H9 (cell line): ENCODE data around the gene PYGB. TPM values are rescaled to one million over a fixed set of nuclear protein-coding genes. Genes with fewer than 3 reads are reported as not detected.

ENCODE experiments used
- DNase-seq: peaks from one replicate; pipeline ENCODE4 v3.0.0-alpha.2; 2017
- H2AFZ ChIP-seq: one replicate; pipeline ENCODE4 v1.6.1; 2013; ENCODE audit warnings: mild to moderate bottlenecking, low read length, control low read depth, moderate library complexity
- H2AK5ac ChIP-seq: 2 replicates; pipeline ENCODE4 v1.6.1; 2013; ENCODE audit warnings: low read length, control low read depth, mixed read lengths; ENCODE audit not compliant: insufficient read length
- H2BK120ac ChIP-seq: one replicate; pipeline ENCODE4 v1.6.1; 2013; ENCODE audit warnings: low read depth, mild to moderate bottlenecking, low read length, control low read depth, inconsistent platforms; ENCODE audit not compliant: poor library complexity, severe bottlenecking
- H2BK12ac ChIP-seq: 2 replicates; pipeline ENCODE4 v1.6.1; 2013; ENCODE audit warnings: low read length, control low read depth, mixed read lengths, low read depth; ENCODE audit not compliant: insufficient read length
- H2BK15ac ChIP-seq: 2 replicates; pipeline ENCODE4 v1.6.1; 2013; ENCODE audit warnings: low read depth, low read length, control low read depth
- H2BK20ac ChIP-seq: one replicate; pipeline ENCODE4 v1.6.1; 2013; ENCODE audit warnings: low read depth, mild to moderate bottlenecking, low read length, control low read depth, inconsistent platforms; ENCODE audit not compliant: poor library complexity, severe bottlenecking
- H2BK5ac ChIP-seq: 2 replicates; pipeline ENCODE4 v1.6.1; 2013; ENCODE audit warnings: low read length, control low read depth, mixed read lengths; ENCODE audit not compliant: insufficient read length
- H3K14ac ChIP-seq: 2 replicates; pipeline ENCODE4 v1.6.1; 2013; ENCODE audit warnings: low read length, control low read depth; ENCODE audit not compliant: insufficient read depth
- H3K18ac ChIP-seq: 2 replicates; pipeline ENCODE4 v1.6.1; 2013; ENCODE audit warnings: low read depth, mild to moderate bottlenecking, mixed read lengths, low read length, control low read depth; ENCODE audit not compliant: insufficient read length
- H3K23ac ChIP-seq: 2 replicates; pipeline ENCODE4 v1.6.1; 2013; ENCODE audit warnings: low read length, control low read depth, mixed read lengths, low read depth; ENCODE audit not compliant: insufficient read length
- H3K23me2 ChIP-seq: 2 replicates; pipeline ENCODE4 v1.6.1; 2013; ENCODE audit warnings: low read depth, mild to moderate bottlenecking, mixed read lengths, low read length, control low read depth; ENCODE audit not compliant: insufficient read length, poor library complexity, severe bottlenecking
- H3K27ac ChIP-seq: 2 replicates; pipeline ENCODE4 v1.5.1; 2013; ENCODE audit warnings: low read length, control low read depth, mixed read lengths, low read depth; ENCODE audit not compliant: insufficient read length
- H3K27me3 ChIP-seq: 2 replicates; pipeline ENCODE4 v1.6.1; 2013; ENCODE audit warnings: low read length, control low read depth, inconsistent platforms; ENCODE audit not compliant: insufficient read depth
- H3K4ac ChIP-seq: 2 replicates; pipeline ENCODE4 v1.6.1; 2013; ENCODE audit warnings: low read depth, mild to moderate bottlenecking, control low read depth, inconsistent platforms, low read length, moderate library complexity
- H3K4me1 ChIP-seq: 2 replicates; pipeline ENCODE4 v1.6.1; 2013; ENCODE audit warnings: low read length, control low read depth, inconsistent platforms; ENCODE audit not compliant: insufficient read depth
- H3K4me2 ChIP-seq: 2 replicates; pipeline ENCODE4 v1.6.1; 2013; ENCODE audit warnings: low read length, control low read depth, mixed read lengths; ENCODE audit not compliant: insufficient read length, insufficient read depth
- H3K56ac ChIP-seq: 2 replicates; pipeline ENCODE4 v1.6.1; 2013; ENCODE audit warnings: low read depth, mild to moderate bottlenecking, mixed read lengths, low read length, control low read depth; ENCODE audit not compliant: insufficient read length
- H3K79me1 ChIP-seq: 2 replicates; pipeline ENCODE4 v1.6.1; 2013; ENCODE audit warnings: low read depth, mild to moderate bottlenecking, moderate library complexity, low read length, control low read depth, inconsistent platforms; ENCODE audit not compliant: insufficient read depth, poor library complexity, severe bottlenecking
- H3K79me2 ChIP-seq: 2 replicates; pipeline ENCODE4 v1.6.1; 2013; ENCODE audit warnings: low read length, control low read depth, inconsistent platforms; ENCODE audit not compliant: insufficient read depth
- H3K9ac ChIP-seq: 2 replicates; pipeline ENCODE4 v1.6.1; 2013; ENCODE audit warnings: low read length, control low read depth, mixed read lengths; ENCODE audit not compliant: insufficient read length; ENCODE audit errors: extremely low read depth
- H3K9me3 ChIP-seq: one replicate; pipeline ENCODE4 v1.6.1; 2013; ENCODE audit warnings: low read depth, low read length, inconsistent platforms; ENCODE audit not compliant: control insufficient read depth
- H3T11ph ChIP-seq: one replicate; pipeline ENCODE4 v1.6.1; 2013; ENCODE audit warnings: mild to moderate bottlenecking, low read length, control low read depth, inconsistent platforms
- H4K20me1 ChIP-seq: one replicate; pipeline ENCODE4 v1.6.1; 2013; ENCODE audit not compliant: control insufficient read depth, insufficient read length, insufficient read depth
- H4K5ac ChIP-seq: 2 replicates; pipeline ENCODE4 v1.6.1; 2013; ENCODE audit warnings: low read depth, mild to moderate bottlenecking, mixed read lengths, low read length, control low read depth; ENCODE audit not compliant: insufficient read length
- H4K8ac ChIP-seq: replicated peaks from 2 replicates; pipeline ENCODE4 v1.6.1; 2013; ENCODE audit warnings: low read length, control low read depth, mixed read lengths, low read depth; ENCODE audit not compliant: insufficient read length
- H4K91ac ChIP-seq: 2 replicates; pipeline ENCODE4 v1.6.1; 2013; ENCODE audit warnings: low read depth, mild to moderate bottlenecking, moderate library complexity, mixed read lengths, low read length, control low read depth; ENCODE audit not compliant: insufficient read length
- H3K27ac Mint-ChIP-seq, 3 experiments: 2 replicates in 2 of 3; 3 replicates in 1 of 3; pipeline ENCODE4 v1.8.0; 2020 to 2021; ENCODE audit warnings: mixed read lengths in 3 of 3, mild to moderate bottlenecking in 1 of 3, moderate library complexity in 1 of 3
- H3K27me3 Mint-ChIP-seq: 2 replicates; pipeline ENCODE4 v1.8.0; 2021; ENCODE audit warnings: low read depth, mild to moderate bottlenecking, moderate library complexity, mixed read lengths
- H3K36me3 Mint-ChIP-seq, 3 experiments: 2 replicates in 2 of 3; 3 replicates in 1 of 3; pipeline ENCODE4 v1.8.0; 2020 to 2021; ENCODE audit warnings: low read depth in 3 of 3, mixed read lengths in 3 of 3; ENCODE audit not compliant: insufficient read depth in 1 of 3
- H3K4me1 Mint-ChIP-seq, 2 experiments: 2 replicates each; pipeline ENCODE4 v1.8.0; 2020; ENCODE audit warnings: mixed read lengths in 2 of 2
- H3K4me3 Mint-ChIP-seq, 2 experiments: 2 replicates in 1 of 2; 3 replicates in 1 of 2; pipeline ENCODE4 v1.8.0; 2020 to 2021; ENCODE audit warnings: mild to moderate bottlenecking in 2 of 2, mixed read lengths in 2 of 2, moderate library complexity in 1 of 2
- H3K9me3 Mint-ChIP-seq, 2 experiments: 2 replicates in 1 of 2; 3 replicates in 1 of 2; pipeline ENCODE4 v1.8.0; 2020; ENCODE audit warnings: mild to moderate bottlenecking in 2 of 2, mixed read lengths in 2 of 2, moderate library complexity in 1 of 2
- CTCF ChIP-seq: fragments of 200-600 bp; sonication (generic); conservative IDR thresholded peaks from 3 replicates; pipeline ENCODE4 v1.8.0; 2021; ENCODE audit warnings: antibody characterized with exemption, mild to moderate bottlenecking
- WGBS: extraction: QIAGEN DNeasy Blood & Tissue Kit; methylation state at CpG from one replicate; pipeline ENCODE4 v1.1.7; 2013; ENCODE audit warnings: missing lambda C conversion rate, low lambda C conversion rate, mixed read lengths; ENCODE audit not compliant: insufficient read length; ENCODE audit errors: extremely low coverage; 5-methylcytosine and 5-hydroxymethylcytosine counted together
- total RNA-seq: library from RNA; stranded (reverse); gene quantifications from 2 replicates; pipeline ENCODE4 v1.2.1, GENCODE V29; 2021

The PYGB gene
- total RNA-seq, 1 experiment from 2014 or later, result 46.9 TPM

GRCh38 chr20:25251019-25251418, 3.1 kb downstream of the PYGB start:
- H2BK20ac ChIP-seq, result no peak overlapping the region
- H3K18ac ChIP-seq, result no peak overlapping the region
- no peaks in the 10 kb centered on the region for H3K79me1 ChIP-seq
- H3K9ac ChIP-seq, result no peak overlapping the region
- H2BK120ac ChIP-seq, result no peak overlapping the region
- peak; percentile 14 for DNase-seq
- no peak for TF ChIP-seq CTCF
- H3K27me3 ChIP-seq, result no peaks in the 10 kb centered on the region; the same call in 1 of the 2 replicates
- H4K8ac ChIP-seq, result no peak overlapping the region
- no peak overlapping the region for H2AFZ ChIP-seq
- no CpG with 5 or more reads among the region's 9 CpGs for WGBS
- no peak overlapping the region for H2BK15ac ChIP-seq
- H3K4ac ChIP-seq, result no peak overlapping the region
- no peak overlapping the region for H3K4me2 ChIP-seq
- Mint-ChIP-seq H3K9me3 (no peaks in the 10 kb centered on the region), H3K4me3 (no peak overlapping the region), H3K4me1 (peaks cover 37 to 45% of the 10 kb centered on the region in 2 experiments), H3K27me3 (peaks cover 11% of the 10 kb centered on the region), H3K36me3 (peaks cover 4 to 12% (median 4%) of the 10 kb centered on the region in 3 experiments; a peak in 4 of 7 replicates), H3K27ac (no peak overlapping the region)
- H3K79me2 ChIP-seq, result peaks cover 5% of the 10 kb centered on the region; the same call in 1 of the 2 replicates
- no peaks in the 10 kb centered on the region for H3K9me3 ChIP-seq
- no peaks in the 10 kb centered on the region for H4K20me1 ChIP-seq
- H3K23ac ChIP-seq, result no peak overlapping the region
- no peak overlapping the region for H3K14ac ChIP-seq
- no peak overlapping the region for H4K91ac ChIP-seq
- H2BK12ac ChIP-seq, result no peak overlapping the region
- peaks cover 6% of the 10 kb centered on the region for H3K23me2 ChIP-seq
- no peak overlapping the region for H3K56ac ChIP-seq
- H3K4me1 ChIP-seq, result no peaks in the 10 kb centered on the region
- H3T11ph ChIP-seq, result no peak overlapping the region
- H3K27ac ChIP-seq, result no peak overlapping the region
- H2BK5ac ChIP-seq, result no peak overlapping the region
- no peak overlapping the region for H2AK5ac ChIP-seq
- H4K5ac ChIP-seq, result no peak overlapping the region
